H1 (cell line): ENCODE results near the gene C16orf90. TPM values are rescaled to one million over a fixed set of nuclear protein-coding genes. Genes with fewer than 3 reads are reported as not detected.

Source experiments
- CTCF ChIA-PET: fragments of 300-600 bp; sonication (Branson Sonifier 250); formaldehyde crosslinking; loops from one replicate; lab custom pipeline; 2021; ENCODE audit not compliant: partially characterized antibody; lab: Charles Lee
- POLR2A ChIA-PET: fragments of 300-600 bp; sonication (Branson Sonifier 250); formaldehyde crosslinking; loops from one replicate; lab custom pipeline; 2021; ENCODE audit warnings: inconsistent platforms; ENCODE audit not compliant: partially characterized antibody; lab: Charles Lee
- DNase-seq, 2 experiments: peaks; one replicate each; pipeline versions ENCODE4 v3.0.0 to v3.0.0-alpha.2; 2010 to 2022; ENCODE audit warnings: low spot score in 2 of 2, low read depth in 1 of 2, mixed read lengths in 1 of 2
- FAIRE-seq: peaks from 2 replicates; lab custom pipeline; 2011; peaks lifted over from hg19 to GRCh38; lab: Jason Lieb, UNC
- H2AFZ ChIP-seq: 2 replicates; pipeline ENCODE4 v1.8.1; 2012; ENCODE audit warnings: low read length, inconsistent platforms
- H2AK5ac ChIP-seq: 2 replicates; pipeline ENCODE4 v1.6.1; 2013; ENCODE audit warnings: low read depth, low read length
- H2BK120ac ChIP-seq: replicated peaks from 2 replicates; pipeline ENCODE3; 2013; ENCODE audit warnings: low read depth, low read length, inconsistent platforms
- H2BK12ac ChIP-seq: 2 replicates; pipeline ENCODE4 v1.6.1; 2013; ENCODE audit warnings: low read depth, low read length
- H2BK15ac ChIP-seq: 2 replicates; pipeline ENCODE4 v1.6.1; 2013; ENCODE audit warnings: low read length
- H2BK20ac ChIP-seq: 2 replicates; pipeline ENCODE4 v1.6.1; 2013; ENCODE audit warnings: low read length
- H2BK5ac ChIP-seq: 2 replicates; pipeline ENCODE4 v1.6.1; 2013; ENCODE audit warnings: low read depth, low read length
- H3K14ac ChIP-seq: 2 replicates; pipeline ENCODE4 v1.6.1; 2013; ENCODE audit warnings: inconsistent platforms; ENCODE audit not compliant: insufficient read length
- H3K18ac ChIP-seq: 2 replicates; pipeline ENCODE4 v1.6.1; 2013; ENCODE audit warnings: low read length; ENCODE audit errors: extremely low read depth
- H3K23ac ChIP-seq: 2 replicates; pipeline ENCODE4 v1.6.1; 2013; ENCODE audit warnings: inconsistent platforms; ENCODE audit not compliant: insufficient read length
- H3K23me2 ChIP-seq: 2 replicates; pipeline ENCODE4 v1.6.1; 2013; ENCODE audit warnings: low read depth, low read length
- H3K27ac ChIP-seq: 2 replicates; pipeline ENCODE4 v1.6.1; 2011; ENCODE audit warnings: low read depth, low read length, inconsistent platforms
- H3K27me3 ChIP-seq, 4 experiments: replicated peaks in 1 of 4; 1 replicate in 1 of 4; 2 replicates in 3 of 4; pipeline versions ENCODE4 v1.6.1 to v1.8.1; 2011 to 2013; ENCODE audit warnings: low read length in 3 of 4, mild to moderate bottlenecking in 3 of 4, inconsistent platforms in 2 of 4, mixed read lengths in 2 of 4, moderate library complexity in 1 of 4; ENCODE audit not compliant: control insufficient read depth in 3 of 4, insufficient read depth in 3 of 4; ENCODE audit errors: extremely low read depth in 1 of 4
- H3K36me3 ChIP-seq, 4 experiments: 2 replicates each; pipeline versions ENCODE4 v1.6.1 to v1.8.1; 2011 to 2013; ENCODE audit warnings: mild to moderate bottlenecking in 4 of 4, low read length in 3 of 4, moderate library complexity in 2 of 4, control low read depth in 1 of 4, inconsistent platforms in 1 of 4; ENCODE audit not compliant: insufficient read depth in 4 of 4, control insufficient read depth in 2 of 4
- H3K4ac ChIP-seq: replicated peaks from 2 replicates; pipeline ENCODE3; 2013; ENCODE audit warnings: low read length, low read depth, mixed read lengths, inconsistent platforms; ENCODE audit not compliant: insufficient read length
- H3K4me1 ChIP-seq, 4 experiments: replicated peaks in 1 of 4; 1 replicate in 1 of 4; 2 replicates in 3 of 4; pipeline versions ENCODE4 v1.6.1 to v1.8.1; 2011 to 2013; ENCODE audit warnings: low read length in 3 of 4, inconsistent platforms in 2 of 4, mixed read lengths in 1 of 4; ENCODE audit not compliant: insufficient read depth in 4 of 4, control insufficient read depth in 3 of 4
- H3K4me2 ChIP-seq, 2 experiments: 2 replicates each; pipeline versions ENCODE4 v1.6.1 to v1.8.1; 2011 to 2013; ENCODE audit warnings: low read depth in 2 of 2, low read length in 2 of 2, control low read depth in 1 of 2, inconsistent platforms in 1 of 2, mild to moderate bottlenecking in 1 of 2; ENCODE audit not compliant: insufficient read depth in 1 of 2
- H3K4me3 ChIP-seq, 4 experiments: fragments of 200-600, 300-600 bp in 1 of 4; sonication (generic), shearing (Covaris generic), sonication (Bioruptor Twin) in 1 of 4; 2 replicates each; pipeline versions ENCODE4 v1.5.1 to v1.8.1; 2011 to 2016; ENCODE audit warnings: low read length in 4 of 4, low read depth in 3 of 4, control low read depth in 2 of 4, inconsistent platforms in 2 of 4, mild to moderate bottlenecking in 2 of 4, mixed read lengths in 1 of 4, moderate library complexity in 1 of 4; ENCODE audit not compliant: insufficient read depth in 2 of 4; ENCODE audit errors: extremely low read depth in 1 of 4
- H3K56ac ChIP-seq: replicated peaks from 2 replicates; pipeline ENCODE3; 2013; ENCODE audit warnings: low read depth, mild to moderate bottlenecking, mixed read lengths, low read length, inconsistent platforms; ENCODE audit not compliant: insufficient read length
- H3K79me1 ChIP-seq: 2 replicates; pipeline ENCODE4 v1.6.1; 2013; ENCODE audit warnings: low read depth, low read length, control low read depth
- H3K79me2 ChIP-seq, 2 experiments: 2 replicates each; pipeline versions ENCODE4 v1.6.1 to v1.8.1; 2012 to 2013; ENCODE audit warnings: low read length in 2 of 2, mild to moderate bottlenecking in 2 of 2, inconsistent platforms in 1 of 2; ENCODE audit not compliant: insufficient read depth in 2 of 2, control insufficient read depth in 1 of 2
- H3K9ac ChIP-seq, 4 experiments: replicated peaks in 1 of 4; 1 replicate in 1 of 4; 2 replicates in 3 of 4; pipeline versions ENCODE4 v1.6.1 to v1.8.1; 2011 to 2013; ENCODE audit warnings: low read depth in 3 of 4, low read length in 3 of 4, control low read depth in 2 of 4, mild to moderate bottlenecking in 2 of 4, moderate library complexity in 2 of 4, inconsistent platforms in 1 of 4; ENCODE audit errors: extremely low read depth in 1 of 4
- H3K9me3 ChIP-seq, 2 experiments: 2 replicates each; pipeline versions ENCODE4 v1.6.1 to v1.8.1; 2012 to 2013; ENCODE audit warnings: mild to moderate bottlenecking in 2 of 2, moderate library complexity in 2 of 2, control low read depth in 1 of 2, inconsistent platforms in 1 of 2, low read depth in 1 of 2, low read length in 1 of 2, mixed read lengths in 1 of 2; ENCODE audit not compliant: insufficient read depth in 2 of 2
- H4K20me1 ChIP-seq, 2 experiments: replicated peaks in 1 of 2; 2 replicates each; pipeline versions ENCODE3 to v1.8.1; 2011 to 2013; ENCODE audit warnings: inconsistent platforms in 2 of 2, low read length in 2 of 2, mild to moderate bottlenecking in 1 of 2; ENCODE audit not compliant: insufficient read depth in 2 of 2, control insufficient read depth in 1 of 2
- H4K5ac ChIP-seq: 2 replicates; pipeline ENCODE4 v1.6.1; 2013; ENCODE audit warnings: low read length, low read depth, mixed read lengths, inconsistent platforms; ENCODE audit not compliant: insufficient read length
- H4K8ac ChIP-seq: 2 replicates; pipeline ENCODE4 v1.8.0; 2013; ENCODE audit warnings: mild to moderate bottlenecking, moderate library complexity, low read length, inconsistent platforms; ENCODE audit not compliant: insufficient read depth; ENCODE audit errors: extremely low read depth
- H4K91ac ChIP-seq: replicated peaks from 2 replicates; pipeline ENCODE3; 2013; ENCODE audit warnings: low read length, mixed read lengths, inconsistent platforms; ENCODE audit not compliant: insufficient read length
- ASH2L ChIP-seq: fragments of 200-600, 300-600 bp; sonication (generic); IDR thresholded peaks from one replicate; pipeline ENCODE4 v1.7.1; 2017; ENCODE audit warnings: low read length
- JUN ChIP-seq: IDR thresholded peaks from 2 replicates; pipeline ENCODE4 v1.6.1; 2011; ENCODE audit warnings: low read depth, mild to moderate bottlenecking, improper control_type of control experiment, low read length
- MAFK ChIP-seq: IDR thresholded peaks from 2 replicates; pipeline ENCODE4 v1.6.1; 2012; ENCODE audit warnings: low read depth, mild to moderate bottlenecking, improper control_type of control experiment, low read length
- RFX5 ChIP-seq: IDR thresholded peaks from 2 replicates; pipeline ENCODE4 v1.6.1; 2011; ENCODE audit warnings: low read depth, low read length, improper control_type of control experiment, borderline replicate concordance
- RNF2 ChIP-seq: fragments of 200-900, 300-1000 bp; sonication (generic); IDR thresholded peaks from 2 replicates; pipeline ENCODE4 v1.7.1; 2016; ENCODE audit warnings: borderline replicate concordance, low read depth, mild to moderate bottlenecking, antibody characterized with exemption, low read length; ENCODE audit not compliant: poor library complexity, severe bottlenecking; ENCODE audit errors: missing control alignments
- USF2 ChIP-seq: IDR thresholded peaks from 2 replicates; pipeline ENCODE4 v1.6.1; 2011; ENCODE audit warnings: low read length, improper control_type of control experiment
- WGBS, 2 experiments: shearing (Covaris generic) in 1 of 2; methylation state at CpG; one replicate each; pipeline versions ENCODE4 v1.1.6 to v1.1.7; 2013 to 2015; ENCODE audit warnings: low lambda C conversion rate in 2 of 2, mixed read lengths in 2 of 2, inconsistent platforms in 1 of 2, low coverage in 1 of 2, missing lambda C conversion rate in 1 of 2; ENCODE audit not compliant: insufficient replicate concordance in 2 of 2, insufficient coverage in 1 of 2, insufficient read length in 1 of 2; ENCODE audit errors: extremely low coverage in 1 of 2, missing lambda C conversion rate in 1 of 2; 5-methylcytosine and 5-hydroxymethylcytosine counted together
- polyA plus RNA-seq, 7 experiments: library from polyadenylated mRNA; depleted of rRNA in 3 of 7; stranded (reverse) in 5 of 7; unstranded in 2 of 7; fragments of >200 nt in 5 of 7; fragments of 200-250 nt in 2 of 7; gene quantifications; 1 replicate in 5 of 7; 2 replicates in 1 of 7; 4 replicates in 1 of 7; pipeline versions ENCODE4 v1.2.1 to v1.2.3, GENCODE V29; 2011 to 2013; ENCODE audit warnings: missing spikeins in 2 of 7, mixed read lengths in 2 of 7
- total RNA-seq: library from RNA; stranded (reverse); fragmentation: NEBNext Ultra II Directional; extraction: Animal tissue kit (Norgen Biotek cat#: 25700); gene quantifications from 2 replicates; pipeline ENCODE4 v1.2.1, GENCODE V29; 2021

Gene C16orf90
- total and polyA plus RNA-seq, 2 of the 8 experiments (the other 6 are each of a cell fraction or from before 2014, with no cell fraction given): not detected

DNA sequence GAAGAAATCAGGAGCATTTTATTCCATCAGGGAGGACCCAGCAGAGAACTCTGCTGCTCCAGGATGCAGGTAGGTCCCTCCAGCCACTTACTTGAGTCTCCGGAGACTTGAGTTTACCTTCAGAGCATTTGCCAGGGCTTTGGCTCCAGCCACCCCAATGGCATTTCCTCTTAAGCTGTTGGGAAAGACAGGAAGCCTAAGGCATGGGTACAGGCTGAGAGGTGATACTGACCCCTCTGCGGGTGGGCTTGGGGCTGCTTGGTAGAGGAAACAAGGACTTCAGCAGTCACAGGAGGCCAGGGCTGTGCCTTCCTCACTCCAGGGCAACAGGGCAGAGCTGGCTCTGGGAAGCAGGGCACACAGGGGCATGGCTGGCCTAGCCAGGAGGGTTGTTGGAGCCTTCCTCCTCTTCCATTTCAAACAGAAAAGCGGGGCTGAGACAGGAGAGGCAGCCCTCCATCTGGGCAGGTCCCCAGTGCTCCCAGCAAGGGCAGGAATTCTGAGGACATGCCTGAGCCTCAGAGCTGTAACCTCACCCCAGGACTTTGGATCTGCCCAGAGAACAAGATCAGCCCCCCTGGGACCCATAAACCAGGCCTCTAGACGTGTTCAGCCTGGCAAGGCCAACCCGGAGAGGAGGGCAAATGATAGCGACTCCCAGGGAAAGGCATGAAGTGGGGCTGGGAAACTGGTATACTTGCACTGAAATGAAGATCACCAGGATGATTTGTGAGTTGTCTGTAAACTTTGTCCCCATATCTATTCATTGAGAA, 47.5 kb upstream of the C16orf90 start:
- Histone ChIP-seq H3K23ac (no peak overlapping the region), H3K27ac (no peak overlapping the region), H2BK120ac (no peak overlapping the region), H3K27me3 (no peaks in the 10 kb centered on the region), H4K91ac (no peak overlapping the region), H3K36me3 (no peaks in the 10 kb centered on the region; a peak in 1 of 8 replicates), H2AFZ (no peak overlapping the region), H2AK5ac (0 out of 2 replicates have a peak overlapping the region, but pooled peaks have one; percentile 53), H3K23me2 (no peaks in the 10 kb centered on the region; the same call in 1 of the 2 replicates), H3K79me1 (no peaks in the 10 kb centered on the region), H3K4me3 (no peak overlapping the region), H3K4me1 (peaks cover 0 to 7% (median 3%) of the 10 kb centered on the region in 4 experiments; a peak in 4 of 7 replicates), H3K18ac (no peak overlapping the region), H3K79me2 (no peaks in the 10 kb centered on the region), H2BK15ac (no peak overlapping the region), H3K9ac (no peak overlapping the region), H3K4ac (no peak overlapping the region), H2BK20ac (no peak overlapping the region), H3K9me3 (no peaks in the 10 kb centered on the region), H3K14ac (no peak overlapping the region), H3K56ac (no peak overlapping the region), H4K20me1 (no peaks in the 10 kb centered on the region), H2BK12ac (no peak overlapping the region), H4K8ac (no peak overlapping the region), H2BK5ac (0 out of 2 replicates have a peak overlapping the region, but pooled peaks have one; percentile 52), H3K4me2 (no peak overlapping the region), H4K5ac (no peak overlapping the region)
- 90% methylated on average over 6 of the region's 6 CpGs; no CpG with 5 or more reads in 1 of the 2 experiments for WGBS, 2 experiments
- CTCF ChIA-PET: interaction anchor here (0.6 to 4.3 kb wide), 6 partner anchors 9 to 719 kb away, joined by 3 to 15 read pairs (median 3); no protein-coding TSS in a partner anchor
- POLR2A ChIA-PET: interaction anchor here (0.6 to 1.3 kb wide), 3 partner anchors 9 to 747 kb away, joined by 3 to 4 read pairs (median 3); no protein-coding TSS in a partner anchor
- FAIRE-seq: no peak
- DNase-seq: no peak
- no peak for TF ChIP-seq RFX5
- TF ChIP-seq ASH2L: no peak
- TF ChIP-seq MAFK: no peak
- no peak for TF ChIP-seq RNF2
- TF ChIP-seq JUN: no peak
- TF ChIP-seq USF2: no peak
